ENCODE measurements around the gene SRCAP.

The SRCAP gene

DNA sequence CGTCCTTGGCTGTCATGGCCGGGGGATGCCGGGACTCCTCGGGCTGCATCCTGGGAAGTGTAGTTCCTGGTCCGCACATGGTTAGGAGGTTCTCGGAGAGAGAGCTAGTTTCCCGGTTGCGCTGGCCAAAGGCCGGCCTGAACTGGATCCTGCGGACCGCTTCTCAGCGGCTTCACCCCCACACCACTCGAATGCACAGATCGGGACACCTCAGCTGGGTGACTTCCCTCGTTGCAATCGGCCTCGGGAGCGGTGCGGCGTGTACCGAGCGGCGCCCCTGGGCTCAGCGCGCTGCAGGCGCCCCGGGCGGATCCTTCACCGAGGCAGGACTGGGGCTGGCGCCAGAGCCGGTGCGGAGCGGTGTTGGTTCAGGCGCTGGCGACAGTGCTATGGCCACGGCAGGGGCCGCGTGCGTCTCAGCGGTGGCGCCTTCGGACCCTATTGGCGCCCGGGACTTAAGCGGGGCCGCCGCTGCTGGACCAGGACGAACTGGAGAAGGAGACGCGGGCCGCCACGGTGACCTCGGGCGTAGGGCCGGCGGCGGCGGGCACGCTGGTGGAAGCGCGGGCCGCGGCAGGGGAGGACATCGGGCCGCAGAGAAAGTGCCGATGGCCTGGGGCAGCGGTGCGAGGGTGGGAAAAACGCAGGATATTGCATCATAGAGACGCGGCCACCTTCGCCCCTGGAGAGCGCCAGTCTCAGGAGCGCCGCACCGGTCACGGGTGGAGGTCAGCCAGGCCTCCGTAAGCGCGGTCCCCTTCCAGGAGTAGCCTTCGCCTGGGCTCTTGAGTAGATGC, 76.6 kb downstream of the SRCAP start (continued):
- TF ChIP-seq ZNF2 (tag by site-specific recombination; IDR thresholded peaks at IDR 0.05) (peak; percentile 96), ZNF624 (tag by site-specific recombination; IDR thresholded peaks at IDR 0.05) (no peak), ZEB2 (tag by site-specific recombination; IDR thresholded peaks at IDR 0.05) (peak; percentile 95), KLF10 (tag by site-specific recombination; IDR thresholded peaks at IDR 0.05) (no peak; the same call in 1 of the 2 replicates), TCF7L2 (IDR thresholded peaks at IDR 0.05; ENCODE audit: borderline replicate concordance, low read depth, low read length) (no peak), KLF9 (tag by site-specific recombination; IDR thresholded peaks at IDR 0.05; ENCODE audit: low read depth) (peak; percentile 88; the same call in 1 of the 2 replicates), ZNF174 (tag by site-specific recombination; IDR thresholded peaks at IDR 0.05) (no peak), ZNF416 (tag by site-specific recombination; IDR thresholded peaks at IDR 0.05) (no peak)
- TF ChIP-seq, protein P1, sequence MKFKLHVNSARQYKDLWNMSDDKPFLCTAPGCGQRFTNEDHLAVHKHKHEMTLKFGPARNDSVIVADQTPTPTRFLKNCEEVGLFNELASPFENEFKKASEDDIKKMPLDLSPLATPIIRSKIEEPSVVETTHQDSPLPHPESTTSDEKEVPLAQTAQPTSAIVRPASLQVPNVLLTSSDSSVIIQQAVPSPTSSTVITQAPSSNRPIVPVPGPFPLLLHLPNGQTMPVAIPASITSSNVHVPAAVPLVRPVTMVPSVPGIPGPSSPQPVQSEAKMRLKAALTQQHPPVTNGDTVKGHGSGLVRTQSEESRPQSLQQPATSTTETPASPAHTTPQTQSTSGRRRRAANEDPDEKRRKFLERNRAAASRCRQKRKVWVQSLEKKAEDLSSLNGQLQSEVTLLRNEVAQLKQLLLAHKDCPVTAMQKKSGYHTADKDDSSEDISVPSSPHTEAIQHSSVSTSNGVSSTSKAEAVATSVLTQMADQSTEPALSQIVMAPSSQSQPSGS (tag by site-specific recombination; IDR thresholded peaks at IDR 0.05; ENCODE audit: low read depth) = peak; percentile 56; the same call in 1 of the 2 replicates
- TF ChIP-seq, protein P2, sequence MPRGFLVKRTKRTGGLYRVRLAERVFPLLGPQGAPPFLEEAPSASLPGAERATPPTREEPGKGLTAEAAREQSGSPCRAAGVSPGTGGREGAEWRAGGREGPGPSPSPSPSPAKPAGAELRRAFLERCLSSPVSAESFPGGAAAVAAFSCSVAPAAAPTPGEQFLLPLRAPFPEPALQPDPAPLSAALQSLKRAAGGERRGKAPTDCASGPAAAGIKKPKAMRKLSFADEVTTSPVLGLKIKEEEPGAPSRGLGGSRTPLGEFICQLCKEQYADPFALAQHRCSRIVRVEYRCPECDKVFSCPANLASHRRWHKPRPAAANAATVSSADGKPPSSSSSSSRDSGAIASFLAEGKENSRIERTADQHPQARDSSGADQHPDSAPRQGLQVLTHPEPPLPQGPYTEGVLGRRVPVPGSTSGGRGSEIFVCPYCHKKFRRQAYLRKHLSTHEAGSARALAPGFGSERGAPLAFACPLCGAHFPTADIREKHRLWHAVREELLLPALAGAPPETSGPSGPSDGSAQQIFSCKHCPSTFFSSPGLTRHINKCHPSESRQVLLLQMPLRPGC (tag by site-specific recombination; IDR thresholded peaks at IDR 0.05) = peak; percentile 28; the same call in 1 of the 2 replicates
- TF ChIP-seq, protein P3, sequence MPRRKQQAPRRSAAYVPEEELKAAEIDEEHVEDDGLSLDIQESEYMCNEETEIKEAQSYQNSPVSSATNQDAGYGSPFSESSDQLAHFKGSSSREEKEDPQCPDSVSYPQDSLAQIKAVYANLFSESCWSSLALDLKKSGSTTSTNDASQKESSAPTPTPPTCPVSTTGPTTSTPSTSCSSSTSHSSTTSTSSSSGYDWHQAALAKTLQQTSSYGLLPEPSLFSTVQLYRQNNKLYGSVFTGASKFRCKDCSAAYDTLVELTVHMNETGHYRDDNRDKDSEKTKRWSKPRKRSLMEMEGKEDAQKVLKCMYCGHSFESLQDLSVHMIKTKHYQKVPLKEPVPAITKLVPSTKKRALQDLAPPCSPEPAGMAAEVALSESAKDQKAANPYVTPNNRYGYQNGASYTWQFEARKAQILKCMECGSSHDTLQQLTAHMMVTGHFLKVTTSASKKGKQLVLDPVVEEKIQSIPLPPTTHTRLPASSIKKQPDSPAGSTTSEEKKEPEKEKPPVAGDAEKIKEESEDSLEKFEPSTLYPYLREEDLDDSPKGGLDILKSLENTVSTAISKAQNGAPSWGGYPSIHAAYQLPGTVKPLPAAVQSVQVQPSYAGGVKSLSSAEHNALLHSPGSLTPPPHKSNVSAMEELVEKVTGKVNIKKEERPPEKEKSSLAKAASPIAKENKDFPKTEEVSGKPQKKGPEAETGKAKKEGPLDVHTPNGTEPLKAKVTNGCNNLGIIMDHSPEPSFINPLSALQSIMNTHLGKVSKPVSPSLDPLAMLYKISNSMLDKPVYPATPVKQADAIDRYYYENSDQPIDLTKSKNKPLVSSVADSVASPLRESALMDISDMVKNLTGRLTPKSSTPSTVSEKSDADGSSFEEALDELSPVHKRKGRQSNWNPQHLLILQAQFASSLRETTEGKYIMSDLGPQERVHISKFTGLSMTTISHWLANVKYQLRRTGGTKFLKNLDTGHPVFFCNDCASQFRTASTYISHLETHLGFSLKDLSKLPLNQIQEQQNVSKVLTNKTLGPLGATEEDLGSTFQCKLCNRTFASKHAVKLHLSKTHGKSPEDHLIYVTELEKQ (tag by site-specific recombination; IDR thresholded peaks at IDR 0.05; ENCODE audit: borderline replicate concordance) = 0 out of 2 replicates have a peak, but pooled peaks have one; percentile 62
- TF ChIP-seq, protein P4, sequence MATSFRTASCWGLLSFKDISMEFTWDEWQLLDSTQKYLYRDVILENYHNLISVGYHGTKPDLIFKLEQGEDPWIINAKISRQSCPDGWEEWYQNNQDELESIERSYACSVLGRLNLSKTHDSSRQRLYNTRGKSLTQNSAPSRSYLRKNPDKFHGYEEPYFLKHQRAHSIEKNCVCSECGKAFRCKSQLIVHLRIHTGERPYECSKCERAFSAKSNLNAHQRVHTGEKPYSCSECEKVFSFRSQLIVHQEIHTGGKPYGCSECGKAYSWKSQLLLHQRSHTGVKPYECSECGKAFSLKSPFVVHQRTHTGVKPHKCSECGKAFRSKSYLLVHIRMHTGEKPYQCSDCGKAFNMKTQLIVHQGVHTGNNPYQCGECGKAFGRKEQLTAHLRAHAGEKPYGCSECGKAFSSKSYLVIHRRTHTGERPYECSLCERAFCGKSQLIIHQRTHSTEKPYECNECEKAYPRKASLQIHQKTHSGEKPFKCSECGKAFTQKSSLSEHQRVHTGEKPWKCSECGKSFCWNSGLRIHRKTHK (tag by site-specific recombination; IDR thresholded peaks at IDR 0.05) = no peak

DNA sequence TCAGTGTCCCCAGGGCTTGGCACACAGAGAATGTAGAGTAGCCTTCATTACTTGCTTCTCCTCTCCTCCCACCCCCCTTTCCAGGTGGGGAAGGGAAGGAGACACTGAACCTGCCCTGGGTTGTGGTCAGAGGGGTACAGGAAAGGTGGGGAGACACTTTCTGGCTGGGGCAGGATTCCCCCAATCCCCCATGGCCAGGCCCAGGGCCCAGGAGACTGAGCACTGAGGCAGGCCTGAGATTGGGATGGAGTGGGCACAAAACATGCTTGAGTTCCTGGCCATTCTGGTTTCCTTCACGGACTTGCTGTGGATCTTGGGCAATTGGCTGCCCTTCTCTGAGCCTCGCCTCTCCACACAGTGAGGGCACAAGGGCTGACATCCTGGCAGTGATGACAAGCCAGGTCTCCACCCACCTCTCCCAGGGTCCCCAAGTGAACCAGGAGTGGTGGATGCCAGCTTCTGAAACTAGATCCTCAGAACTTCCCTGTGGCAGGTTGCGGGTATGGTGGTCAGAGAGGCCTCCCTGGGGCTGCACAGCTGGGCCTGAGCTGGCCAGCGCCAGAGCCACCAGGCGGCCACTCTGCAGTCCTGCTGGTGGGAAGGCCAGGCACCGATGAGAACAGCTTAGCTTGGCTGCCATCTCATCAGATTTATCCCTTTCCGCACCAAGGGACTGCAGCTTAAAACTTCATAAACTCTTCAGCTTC, 78.8 kb downstream of the SRCAP start:
- Histone ChIP-seq H3K36me3 (ENCODE audit: control insufficient read depth in 2 of 2, insufficient read depth in 1 of 2, low read length in 2 of 2) (peaks cover 0 to 62% of the 10 kb centered on the region in 2 experiments; a peak in 1 of 3 replicates), H3K9me3 (ENCODE audit: control insufficient read depth, insufficient read depth, low read depth, low read length) (no peaks in the 10 kb centered on the region), H3K4me1 (ENCODE audit: control insufficient read depth, insufficient read depth, low read length) (no peaks in the 10 kb centered on the region; the same call in 1 of the 2 replicates), H3K4me3 (ENCODE audit: low read depth, low read length) (no peak overlapping the region), H3K27ac (ENCODE audit: extremely low read depth, low read depth, low read length) (peak overlapping the region; percentile 33)
- ChIA-PET POLR2A (interaction anchor here (0.5 to 2.7 kb wide), 12 partner anchors 9 to 196 kb away, joined by 3 to 25 read pairs (median 4); partner anchors contain the start of genes FBRS, PHKG2 and ZNF629), CTCF (interaction anchor here (1.1 to 1.3 kb wide), 3 partner anchors 18 to 67 kb away, joined by 3 to 5 read pairs (median 3); no protein-coding TSS in a partner anchor)
- TF ChIP-seq ZNF624 (tag by site-specific recombination; IDR thresholded peaks at IDR 0.05) (no peak), ZIC2 (tag by site-specific recombination; IDR thresholded peaks at IDR 0.05) (peak; percentile 44; the same call in 1 of the 2 replicates), ZNF335 (tag by site-specific recombination; conservative IDR thresholded peaks at IDR 0.05) (peak; percentile 34; the same call in 1 of the 2 replicates), ZNF350 (tag by site-specific recombination; IDR thresholded peaks at IDR 0.05) (no peak), HOXD13 (CRISPR knock-in tag; IDR thresholded peaks at IDR 0.05; ENCODE audit: borderline replicate concordance) (no peak), IKZF3 (tag by site-specific recombination; IDR thresholded peaks at IDR 0.05) (no peak), ZNF274 (IDR thresholded peaks at IDR 0.05; ENCODE audit: low read length) (no peak), ZNF274 (tag by site-specific recombination; IDR thresholded peaks at IDR 0.05; ENCODE audit: borderline replicate concordance) (no peak), ZFP37 (tag by site-specific recombination; IDR thresholded peaks at IDR 0.05) (no peak), ZNF394 (tag by site-specific recombination; IDR thresholded peaks at IDR 0.05; ENCODE audit: borderline replicate concordance) (peak; percentile 48; the same call in 1 of the 2 replicates), ZNF16 (tag by site-specific recombination; IDR thresholded peaks at IDR 0.05; ENCODE audit: low read depth) (no peak), GLIS1 (tag by site-specific recombination; IDR thresholded peaks at IDR 0.05) (peak; percentile 51), ZNF777 (tag by site-specific recombination; IDR thresholded peaks at IDR 0.05; ENCODE audit: borderline replicate concordance) (no peak), ZNF830 (tag by site-specific recombination; IDR thresholded peaks at IDR 0.05; ENCODE audit: low read depth) (no peak)

Measured in HEK293 (cell line).